ENCODE measurements around the gene MGAT4A. TPM values are rescaled to one million over a fixed set of nuclear protein-coding genes. Genes with fewer than 3 reads are reported as not detected.
A peak's percentile ranks its signal among the peaks of the same experiment; 100 is the strongest.

MGAT4A gene
- total and polyA plus RNA-seq, 2 of the 13 experiments (the other 11 are each of a cell fraction or from before 2014, with no cell fraction given), result 47.2 to 90.9 TPM

GRCh38 chr2:98608962-98609604, 121.8 kb downstream of the MGAT4A start (continued):
- TF ChIP-seq TCF12 (IDR thresholded peaks at IDR 0.05) (no peak), TCF12 (CRISPR knock-in tag; IDR thresholded peaks at IDR 0.05) (0 out of 2 replicates have a peak, but pooled peaks have one; percentile 8), ZNF563 (CRISPR knock-in tag; IDR thresholded peaks at IDR 0.05) (no peak), CBX2 (IDR thresholded peaks at IDR 0.05; ENCODE audit: low read depth, low read length) (no peak), CBX2 (CRISPR knock-in tag; IDR thresholded peaks at IDR 0.05; ENCODE audit: low read depth) (no peak), IRF9 (CRISPR knock-in tag; IDR thresholded peaks at IDR 0.05; ENCODE audit: borderline replicate concordance) (no peak), ARID2 (CRISPR knock-in tag; IDR thresholded peaks at IDR 0.05; ENCODE audit: borderline replicate concordance) (peak; percentile 50; the same call in 1 of the 2 replicates), ELF4 (CRISPR knock-in tag; IDR thresholded peaks at IDR 0.05; ENCODE audit: borderline replicate concordance) (0 out of 2 replicates have a peak, but pooled peaks have one; percentile 55), STAT5B (CRISPR knock-in tag; IDR thresholded peaks at IDR 0.05) (no peak), ZNF20 (CRISPR knock-in tag; IDR thresholded peaks at IDR 0.05) (peak; percentile 3; the same call in 1 of the 2 replicates), SOX5 (CRISPR knock-in tag; IDR thresholded peaks at IDR 0.05; ENCODE audit: borderline replicate concordance) (no peak), ZSCAN9 (CRISPR knock-in tag; IDR thresholded peaks at IDR 0.05; ENCODE audit: borderline replicate concordance) (peak; percentile 1; the same call in 1 of the 2 replicates), RNF219 (CRISPR knock-in tag; IDR thresholded peaks at IDR 0.05) (0 out of 2 replicates have a peak, but pooled peaks have one; percentile 9), ZMYM3 (CRISPR knock-in tag; IDR thresholded peaks at IDR 0.05) (no peak), ZNF235 (CRISPR knock-in tag; IDR thresholded peaks at IDR 0.05; ENCODE audit: borderline replicate concordance) (0 out of 2 replicates have a peak, but pooled peaks have one; percentile 15), ZFYVE20 (CRISPR knock-in tag; IDR thresholded peaks at IDR 0.05; ENCODE audit: borderline replicate concordance, low read depth) (0 out of 2 replicates have a peak, but pooled peaks have one; percentile 9), TEF (CRISPR knock-in tag; IDR thresholded peaks at IDR 0.05) (peak; percentile 9; the same call in 1 of the 2 replicates), ZNF577 (CRISPR knock-in tag; IDR thresholded peaks at IDR 0.05; ENCODE audit: borderline replicate concordance, low read depth) (0 out of 2 replicates have a peak, but pooled peaks have one; percentile 77)
- TF ChIP-seq, protein P1, sequence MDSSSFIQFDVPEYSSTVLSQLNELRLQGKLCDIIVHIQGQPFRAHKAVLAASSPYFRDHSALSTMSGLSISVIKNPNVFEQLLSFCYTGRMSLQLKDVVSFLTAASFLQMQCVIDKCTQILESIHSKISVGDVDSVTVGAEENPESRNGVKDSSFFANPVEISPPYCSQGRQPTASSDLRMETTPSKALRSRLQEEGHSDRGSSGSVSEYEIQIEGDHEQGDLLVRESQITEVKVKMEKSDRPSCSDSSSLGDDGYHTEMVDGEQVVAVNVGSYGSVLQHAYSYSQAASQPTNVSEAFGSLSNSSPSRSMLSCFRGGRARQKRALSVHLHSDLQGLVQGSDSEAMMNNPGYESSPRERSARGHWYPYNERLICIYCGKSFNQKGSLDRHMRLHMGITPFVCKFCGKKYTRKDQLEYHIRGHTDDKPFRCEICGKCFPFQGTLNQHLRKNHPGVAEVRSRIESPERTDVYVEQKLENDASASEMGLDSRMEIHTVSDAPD (CRISPR knock-in tag; IDR thresholded peaks at IDR 0.05), result 0 out of 2 replicates have a peak, but pooled peaks have one; percentile 33
- TF ChIP-seq, protein P2, sequence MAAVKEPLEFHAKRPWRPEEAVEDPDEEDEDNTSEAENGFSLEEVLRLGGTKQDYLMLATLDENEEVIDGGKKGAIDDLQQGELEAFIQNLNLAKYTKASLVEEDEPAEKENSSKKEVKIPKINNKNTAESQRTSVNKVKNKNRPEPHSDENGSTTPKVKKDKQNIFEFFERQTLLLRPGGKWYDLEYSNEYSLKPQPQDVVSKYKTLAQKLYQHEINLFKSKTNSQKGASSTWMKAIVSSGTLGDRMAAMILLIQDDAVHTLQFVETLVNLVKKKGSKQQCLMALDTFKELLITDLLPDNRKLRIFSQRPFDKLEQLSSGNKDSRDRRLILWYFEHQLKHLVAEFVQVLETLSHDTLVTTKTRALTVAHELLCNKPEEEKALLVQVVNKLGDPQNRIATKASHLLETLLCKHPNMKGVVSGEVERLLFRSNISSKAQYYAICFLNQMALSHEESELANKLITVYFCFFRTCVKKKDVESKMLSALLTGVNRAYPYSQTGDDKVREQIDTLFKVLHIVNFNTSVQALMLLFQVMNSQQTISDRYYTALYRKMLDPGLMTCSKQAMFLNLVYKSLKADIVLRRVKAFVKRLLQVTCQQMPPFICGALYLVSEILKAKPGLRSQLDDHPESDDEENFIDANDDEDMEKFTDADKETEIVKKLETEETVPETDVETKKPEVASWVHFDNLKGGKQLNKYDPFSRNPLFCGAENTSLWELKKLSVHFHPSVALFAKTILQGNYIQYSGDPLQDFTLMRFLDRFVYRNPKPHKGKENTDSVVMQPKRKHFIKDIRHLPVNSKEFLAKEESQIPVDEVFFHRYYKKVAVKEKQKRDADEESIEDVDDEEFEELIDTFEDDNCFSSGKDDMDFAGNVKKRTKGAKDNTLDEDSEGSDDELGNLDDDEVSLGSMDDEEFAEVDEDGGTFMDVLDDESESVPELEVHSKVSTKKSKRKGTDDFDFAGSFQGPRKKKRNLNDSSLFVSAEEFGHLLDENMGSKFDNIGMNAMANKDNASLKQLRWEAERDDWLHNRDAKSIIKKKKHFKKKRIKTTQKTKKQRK (IDR thresholded peaks at IDR 0.05; ENCODE audit: low read length), result no peak
